Neural cell (in vitro differentiated cells): ENCODE data around the gene ERBB4.

ENCODE experiments used
- CTCF ChIP-seq: fragments of 450-650 bp; IDR thresholded peaks from 2 replicates; pipeline ENCODE4 v1.5.1; 2014; ENCODE audit warnings: antibody characterized with exemption, mild to moderate bottlenecking, moderate library complexity; ENCODE audit not compliant: poor library complexity, severe bottlenecking
- POLR2AphosphoS5 ChIP-seq: IDR thresholded peaks from 2 replicates; pipeline ENCODE4 v1.6.1; 2012
- RAD21 ChIP-seq: fragments of 450-650 bp; conservative IDR thresholded peaks from 2 replicates; pipeline ENCODE4 v1.6.1; 2014; ENCODE audit warnings: antibody characterized with exemption, mild to moderate bottlenecking, moderate library complexity
- TAF1 ChIP-seq: IDR thresholded peaks from 2 replicates; pipeline ENCODE4 v1.6.1; 2012; ENCODE audit warnings: low read depth

- no peak for TF ChIP-seq POLR2AphosphoS5
- TF ChIP-seq CTCF = no peak
- TF ChIP-seq RAD21 = no peak
- TF ChIP-seq TAF1 = no peak
Measured at GRCh38 chr2:211358504-211358903, 1180.1 kb downstream of the ERBB4 start.
